Skeletal muscle satellite cell (primary cell): ENCODE data around the gene NLN.
A peak's percentile ranks its signal among the peaks of the same experiment; 100 is the strongest.
"Not testable (repeated sequence)": the region's sequence is repeated elsewhere in the genome, so short reads cannot be mapped to it uniquely, and the experiment has no call there.

ENCODE experiments used
- H3K27me3 ChIP-seq: 2 replicates; pipeline ENCODE4 v1.7.0; 2013; ENCODE audit warnings: low read length; ENCODE audit not compliant: control insufficient read depth, insufficient read depth
- H3K36me3 ChIP-seq: 2 replicates; pipeline ENCODE4 v1.7.0; 2013; ENCODE audit warnings: mild to moderate bottlenecking, control low read depth, low read length; ENCODE audit not compliant: insufficient read depth
- H3K4me1 ChIP-seq: 2 replicates; pipeline ENCODE4 v1.7.0; 2013; ENCODE audit warnings: low read length; ENCODE audit not compliant: control insufficient read depth, insufficient read depth
- H3K4me2 ChIP-seq: 2 replicates; pipeline ENCODE4 v1.7.0; 2013; ENCODE audit warnings: mild to moderate bottlenecking, low read length
- H3K4me3 ChIP-seq: 2 replicates; pipeline ENCODE4 v1.7.0; 2013; ENCODE audit warnings: low read length
- H3K9ac ChIP-seq: 2 replicates; pipeline ENCODE4 v1.7.0; 2013; ENCODE audit warnings: mild to moderate bottlenecking, low read depth, low read length, moderate library complexity
- H3K9me3 ChIP-seq: replicated peaks from 2 replicates; pipeline ENCODE4 v1.7.0; 2013; ENCODE audit warnings: mild to moderate bottlenecking, control low read depth, low read length

The NLN gene

GRCh38 chr5:65862384-65862783 is 140.4 kb downstream of the NLN start:
- Histone ChIP-seq H3K9ac (peak overlapping the region; percentile 87), H3K27me3 (no peaks in the 10 kb centered on the region), H3K4me1 (peaks cover 46% of the 10 kb centered on the region), H3K9me3 (no peaks in the 10 kb centered on the region), H3K4me2 (peak overlapping the region; percentile 66), H3K4me3 (peak overlapping the region; percentile 22), H3K36me3 (no peaks in the 10 kb centered on the region)

- Histone ChIP-seq H3K9ac (no peak overlapping the region), H3K9me3 (no peaks in the 10 kb centered on the region), H3K27me3 (no peaks in the 10 kb centered on the region), H3K4me2 (no peak overlapping the region), H3K4me3 (no peak overlapping the region), H3K36me3 (no peaks in the 10 kb centered on the region), H3K4me1 (peaks cover 50% of the 10 kb centered on the region)
Observed at GRCh38 chr5:65863747-65864146, 141.7 kb downstream of the NLN start.

GRCh38 chr5:65866837-65867521 is 145.0 kb downstream of the NLN start:
- Histone ChIP-seq H3K9ac (no peak overlapping the region), H3K36me3 (no peaks in the 10 kb centered on the region), H3K4me3 (no peak overlapping the region), H3K27me3 (no peaks in the 10 kb centered on the region), H3K4me1 (peaks cover 32% of the 10 kb centered on the region), H3K4me2 (no peak overlapping the region), H3K9me3 (no peaks in the 10 kb centered on the region)

- Histone ChIP-seq H3K9me3 (no peaks in the 10 kb centered on the region), H3K4me3 (no peak overlapping the region), H3K4me2 (no peak overlapping the region), H3K9ac (no peak overlapping the region), H3K36me3 (no peaks in the 10 kb centered on the region), H3K4me1 (peaks cover 26% of the 10 kb centered on the region), H3K27me3 (no peaks in the 10 kb centered on the region)
Observed at GRCh38 chr5:65867542-65868195, 145.7 kb downstream of the NLN start.

DNA sequence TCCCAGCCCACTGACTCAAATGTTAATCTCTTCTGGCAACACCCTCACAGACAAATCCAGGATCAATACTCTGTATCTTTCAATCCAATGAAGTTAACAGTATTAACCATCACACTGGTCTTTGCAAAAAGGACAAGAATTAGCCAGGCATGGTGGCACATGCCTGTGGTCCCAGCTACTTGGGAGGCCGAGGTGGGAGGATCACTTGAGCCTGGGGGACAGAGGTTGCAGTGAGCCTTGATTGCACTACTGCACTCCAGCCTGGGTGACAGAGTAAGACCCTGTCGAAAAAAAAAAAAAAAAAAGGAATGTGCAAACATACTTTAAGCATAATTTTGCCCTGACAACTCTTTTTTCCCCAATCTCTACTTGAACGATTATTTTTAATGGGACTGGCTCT is 146.5 kb downstream of the NLN start:
- peaks cover 29% of the 10 kb centered on the region for H3K4me1 ChIP-seq
- no peaks in the 10 kb centered on the region for H3K9me3 ChIP-seq
- H3K36me3 ChIP-seq = no peaks in the 10 kb centered on the region
- no peaks in the 10 kb centered on the region for H3K27me3 ChIP-seq
- H3K4me3 ChIP-seq = no peak overlapping the region
- no peak overlapping the region for H3K4me2 ChIP-seq
- H3K9ac ChIP-seq = no peak overlapping the region

DNA sequence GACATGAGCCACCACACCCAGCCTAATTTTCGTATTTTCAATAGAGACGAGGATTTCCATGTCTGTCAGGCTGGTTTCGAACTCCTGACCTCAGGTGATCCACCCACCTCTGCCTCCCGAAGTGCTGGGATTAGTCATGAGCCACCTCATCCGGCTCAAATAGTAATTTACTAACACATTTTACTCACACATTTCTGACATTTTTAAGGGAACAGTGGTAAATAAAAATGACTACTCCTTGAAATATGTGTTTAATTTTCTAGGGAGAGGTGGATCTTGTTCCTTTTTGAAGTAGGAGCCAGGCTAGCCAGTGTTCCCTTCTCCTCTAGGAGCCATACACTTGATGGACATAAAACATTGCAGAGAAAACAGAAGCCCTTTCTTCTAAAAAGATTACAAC is 149.2 kb downstream of the NLN start:
- Histone ChIP-seq H3K9me3 (no peaks in the 10 kb centered on the region), H3K4me3 (no peak overlapping the region), H3K4me1 (peaks cover 40% of the 10 kb centered on the region), H3K27me3 (no peaks in the 10 kb centered on the region), H3K4me2 (no peak overlapping the region), H3K36me3 (no peaks in the 10 kb centered on the region), H3K9ac (peak overlapping the region; percentile 14)

DNA sequence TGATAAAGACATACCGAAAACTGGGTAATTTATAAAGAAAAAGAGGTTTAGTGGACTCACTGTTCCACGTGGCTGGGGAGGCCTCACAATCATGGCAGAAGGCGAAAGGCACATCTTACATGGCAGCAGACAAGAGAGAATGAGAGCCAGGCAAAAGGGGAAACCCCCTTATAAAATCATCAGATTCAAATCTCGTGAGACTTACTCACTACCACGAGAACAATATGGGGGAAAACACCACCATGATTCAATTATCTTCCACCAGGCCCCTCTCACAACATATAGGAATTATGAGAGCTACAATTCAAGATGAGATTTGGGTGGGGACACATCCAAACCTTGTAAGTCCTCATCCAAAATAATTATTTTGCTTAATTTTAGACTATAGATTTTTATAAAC is 149.8 kb downstream of the NLN start:
- H3K27me3 ChIP-seq, H3K4me2 ChIP-seq, H3K36me3 ChIP-seq, H3K4me3 ChIP-seq, H3K9me3 ChIP-seq: not testable (repeated sequence)
- peaks cover 40% of the 10 kb centered on the region for H3K4me1 ChIP-seq
- H3K9ac ChIP-seq = peak overlapping the region; percentile 14

- Histone ChIP-seq H3K4me3 (no peak overlapping the region), H3K36me3 (no peaks in the 10 kb centered on the region), H3K9me3 (peaks cover 4% of the 10 kb centered on the region), H3K4me2 (no peak overlapping the region), H3K9ac (peak overlapping the region; percentile 2), H3K27me3 (no peaks in the 10 kb centered on the region), H3K4me1 (peaks cover 29% of the 10 kb centered on the region)
Observed at GRCh38 chr5:65873181-65873750, 151.3 kb downstream of the NLN start.

DNA sequence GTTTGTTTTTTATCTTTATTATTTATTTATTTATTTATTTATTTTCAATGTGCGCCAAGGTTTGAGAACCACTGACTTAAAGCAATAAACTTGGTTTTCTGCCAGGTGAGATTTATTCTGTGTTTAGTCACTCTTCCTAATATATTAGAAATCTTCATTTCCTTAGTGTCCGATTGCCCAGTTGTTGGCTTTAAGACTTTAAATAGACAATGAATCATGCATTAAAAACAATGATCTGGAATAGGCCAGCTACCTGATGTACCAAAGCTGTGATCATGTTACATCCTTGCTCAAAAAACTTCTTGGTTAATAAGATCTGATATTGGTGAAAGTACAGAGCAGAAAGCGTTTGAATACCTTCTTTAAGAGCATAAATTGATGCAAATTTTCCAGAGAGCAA is 152.2 kb downstream of the NLN start:
- H3K9ac ChIP-seq = no peak overlapping the region
- H3K9me3 ChIP-seq = peaks cover 4% of the 10 kb centered on the region
- no peak overlapping the region for H3K4me3 ChIP-seq
- H3K27me3 ChIP-seq = no peaks in the 10 kb centered on the region
- peaks cover 31% of the 10 kb centered on the region for H3K4me1 ChIP-seq
- H3K4me2 ChIP-seq = peak overlapping the region; percentile 14
- H3K36me3 ChIP-seq = no peaks in the 10 kb centered on the region

GRCh38 chr5:65876496-65876895 is 154.5 kb downstream of the NLN start:
- Histone ChIP-seq H3K4me3 (no peak overlapping the region), H3K9me3 (peaks cover 4% of the 10 kb centered on the region), H3K4me2 (no peak overlapping the region), H3K9ac (no peak overlapping the region), H3K4me1 (peaks cover 41% of the 10 kb centered on the region), H3K36me3 (no peaks in the 10 kb centered on the region), H3K27me3 (no peaks in the 10 kb centered on the region)

DNA sequence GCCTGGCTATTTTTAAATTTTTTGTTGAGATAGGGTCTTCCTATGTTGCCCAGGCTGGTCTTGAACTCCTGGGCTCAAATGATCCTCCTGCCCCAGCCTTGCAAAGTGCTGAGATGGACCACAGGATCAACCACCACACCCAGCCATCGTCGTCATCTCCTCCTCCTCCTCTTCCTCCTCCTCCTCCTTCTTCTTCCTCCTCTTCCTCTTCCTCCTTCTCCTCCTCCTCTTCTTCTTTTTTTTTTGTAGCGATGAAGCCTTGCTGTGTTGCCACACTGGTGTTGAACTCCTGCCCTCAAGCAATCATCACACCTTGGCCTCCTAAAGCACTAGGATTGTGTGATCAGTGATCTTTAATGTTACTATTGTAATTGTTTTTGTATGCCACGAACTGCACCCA is 155.0 kb downstream of the NLN start:
- H3K4me1 ChIP-seq = peaks cover 38% of the 10 kb centered on the region
- no peak overlapping the region for H3K4me2 ChIP-seq

More for the DNA sequence above, 155.0 kb downstream of the NLN start:
- H3K27me3 ChIP-seq = no peaks in the 10 kb centered on the region
- H3K9me3 ChIP-seq = peaks cover 4% of the 10 kb centered on the region
- no peak overlapping the region for H3K9ac ChIP-seq
- no peak overlapping the region for H3K4me3 ChIP-seq
- no peaks in the 10 kb centered on the region for H3K36me3 ChIP-seq
